HepG2 (cell line): ENCODE data around the gene BAZ1A.

Source experiments
- HNRNPL ChIP-seq: fragments of 200-400 bp; formaldehyde crosslinking; IDR thresholded peaks from 2 replicates; pipeline ENCODE4 v1.6.1; 2017; ENCODE audit warnings: mild to moderate bottlenecking, low read depth, low read length
- JUND ChIP-seq: sonication (generic); formaldehyde crosslinking; IDR thresholded peaks from 2 replicates; pipeline ENCODE4 v1.8.0; 2022; ENCODE audit warnings: mild to moderate bottlenecking, missing genetic modification reagents
- MYC ChIP-seq: sonication (generic); formaldehyde crosslinking; IDR thresholded peaks from 2 replicates; pipeline ENCODE4 v1.9.0; 2021; ENCODE audit warnings: missing genetic modification reagents, borderline replicate concordance
- NR2C2 ChIP-seq: sonication (generic); formaldehyde crosslinking; IDR thresholded peaks from 2 replicates; pipeline ENCODE4 v1.4.0; 2020; ENCODE audit warnings: missing genetic modification reagents, mild to moderate bottlenecking, moderate library complexity, borderline replicate concordance
- POLR2A ChIP-seq, 2 experiments: IDR thresholded peaks; 2 replicates each; pipeline ENCODE4 v1.6.1; 2011; ENCODE audit warnings: low read depth in 2 of 2, low read length in 2 of 2, mild to moderate bottlenecking in 1 of 2, moderate library complexity in 1 of 2; ENCODE audit not compliant: insufficient read depth in 1 of 2
- RAD21 ChIP-seq: fragments of 450-650 bp; formaldehyde crosslinking; IDR thresholded peaks from 2 replicates; pipeline ENCODE4 v1.5.0; 2020; ENCODE audit warnings: mild to moderate bottlenecking
- REPIN1 ChIP-seq: sonication (generic); formaldehyde crosslinking; IDR thresholded peaks from 2 replicates; pipeline ENCODE4 v1.8.0; 2022; ENCODE audit warnings: missing genetic modification reagents, low read depth, mild to moderate bottlenecking, borderline replicate concordance
- ZNF639 ChIP-seq: conservative IDR thresholded peaks from 2 replicates; pipeline ENCODE4 v1.6.1; 2018; ENCODE audit warnings: missing genetic modification reagents
- TF ChIP-seq, protein P1 (sequence below): sonication (generic); formaldehyde crosslinking; IDR thresholded peaks from 2 replicates; pipeline ENCODE4 v1.5.0; 2020; ENCODE audit warnings: mild to moderate bottlenecking, missing genetic modification reagents, moderate library complexity

- TF ChIP-seq, protein P1, sequence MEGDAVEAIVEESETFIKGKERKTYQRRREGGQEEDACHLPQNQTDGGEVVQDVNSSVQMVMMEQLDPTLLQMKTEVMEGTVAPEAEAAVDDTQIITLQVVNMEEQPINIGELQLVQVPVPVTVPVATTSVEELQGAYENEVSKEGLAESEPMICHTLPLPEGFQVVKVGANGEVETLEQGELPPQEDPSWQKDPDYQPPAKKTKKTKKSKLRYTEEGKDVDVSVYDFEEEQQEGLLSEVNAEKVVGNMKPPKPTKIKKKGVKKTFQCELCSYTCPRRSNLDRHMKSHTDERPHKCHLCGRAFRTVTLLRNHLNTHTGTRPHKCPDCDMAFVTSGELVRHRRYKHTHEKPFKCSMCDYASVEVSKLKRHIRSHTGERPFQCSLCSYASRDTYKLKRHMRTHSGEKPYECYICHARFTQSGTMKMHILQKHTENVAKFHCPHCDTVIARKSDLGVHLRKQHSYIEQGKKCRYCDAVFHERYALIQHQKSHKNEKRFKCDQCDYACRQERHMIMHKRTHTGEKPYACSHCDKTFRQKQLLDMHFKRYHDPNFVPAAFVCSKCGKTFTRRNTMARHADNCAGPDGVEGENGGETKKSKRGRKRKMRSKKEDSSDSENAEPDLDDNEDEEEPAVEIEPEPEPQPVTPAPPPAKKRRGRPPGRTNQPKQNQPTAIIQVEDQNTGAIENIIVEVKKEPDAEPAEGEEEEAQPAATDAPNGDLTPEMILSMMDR, result no peak
- no peak for TF ChIP-seq HNRNPL
- TF ChIP-seq ZNF639 (CRISPR knock-in tag), result no peak
- no peak for TF ChIP-seq MYC (CRISPR knock-in tag)
- TF ChIP-seq RAD21 (CRISPR knock-in tag), result no peak
- no peak for TF ChIP-seq JUND (CRISPR knock-in tag)
- TF ChIP-seq POLR2A (IDR thresholded peaks at IDR 0.05; ENCODE audit: insufficient read depth in 1 of 2, low read depth in 2 of 2, low read length in 2 of 2), result no peak
- TF ChIP-seq REPIN1 (CRISPR knock-in tag), result no peak
- TF ChIP-seq NR2C2 (CRISPR knock-in tag), result no peak
Observed at GRCh38 chr14:34785223-34786006, 89.7 kb downstream of the BAZ1A start.
